Stimulated activated memory B cell treated with anti-CD40 and anti-IgM and Interleukin-4, amounts not matched to agents 10 μg/mL and 1 μg/mL and 100 μg/mL, for 72 hours (primary cell): ENCODE data around the gene CCDC70.

ENCODE experiments used
- ATAC-seq: fragments of 150-1000 bp; cut with Tn5 transposase; 2 replicates; pipeline ENCODE4 v1.10.0; 2021
- H3K27ac Mint-ChIP-seq: one replicate; pipeline ENCODE4 v1.8.0; 2022; ENCODE audit warnings: mild to moderate bottlenecking, mixed read lengths
- H3K27me3 Mint-ChIP-seq: one replicate; pipeline ENCODE4 v1.8.0; 2022; ENCODE audit warnings: mixed read lengths
- H3K36me3 Mint-ChIP-seq: one replicate; pipeline ENCODE4 v1.8.0; 2022; ENCODE audit warnings: mixed read lengths
- H3K4me1 Mint-ChIP-seq: one replicate; pipeline ENCODE4 v1.8.0; 2022; ENCODE audit warnings: mixed read lengths
- H3K4me3 Mint-ChIP-seq: one replicate; pipeline ENCODE4 v1.8.0; 2022; ENCODE audit warnings: mild to moderate bottlenecking, moderate library complexity, mixed read lengths
- H3K9me3 Mint-ChIP-seq: one replicate; pipeline ENCODE4 v1.8.0; 2022; ENCODE audit warnings: mixed read lengths

The CCDC70 gene

GRCh38 chr13:51840917-51841316 is 20.9 kb upstream of the CCDC70 start:
- no peak overlapping the region for H3K27ac Mint-ChIP-seq
- H3K4me3 Mint-ChIP-seq: no peak overlapping the region
- H3K27me3 Mint-ChIP-seq: peaks cover 37% of the 10 kb centered on the region
- ATAC-seq: no peak
- H3K4me1 Mint-ChIP-seq: peaks cover 7% of the 10 kb centered on the region
- no peaks in the 10 kb centered on the region for H3K36me3 Mint-ChIP-seq
- H3K9me3 Mint-ChIP-seq: no peaks in the 10 kb centered on the region

- peaks cover 7% of the 10 kb centered on the region for H3K4me1 Mint-ChIP-seq
- no peak overlapping the region for H3K27ac Mint-ChIP-seq
- H3K9me3 Mint-ChIP-seq: no peaks in the 10 kb centered on the region
- no peak for ATAC-seq
- no peaks in the 10 kb centered on the region for H3K36me3 Mint-ChIP-seq
- no peak overlapping the region for H3K4me3 Mint-ChIP-seq
- peaks cover 37% of the 10 kb centered on the region for H3K27me3 Mint-ChIP-seq
Observed at GRCh38 chr13:51841732-51842131, 20.0 kb upstream of the CCDC70 start.

GRCh38 chr13:51843529-51843928 is 18.2 kb upstream of the CCDC70 start:
- Mint-ChIP-seq H3K36me3 (no peaks in the 10 kb centered on the region), H3K27ac (no peak overlapping the region), H3K4me1 (peaks cover 7% of the 10 kb centered on the region), H3K4me3 (no peak overlapping the region), H3K27me3 (peaks cover 25% of the 10 kb centered on the region), H3K9me3 (no peaks in the 10 kb centered on the region)
- ATAC-seq: no peak

- H3K27ac Mint-ChIP-seq: no peak within 1 kb of the TSS
Observed at GRCh38 chr13:51844862-51845573, 16.8 kb upstream of the CCDC70 start, which contains the start of gene TMEM272. TSS of gene TMEM272 (minus strand) at chr13:51845177. CDS start at chr13:51838530, 6,647 bp downstream.

GRCh38 chr13:51845574-51846318 is 16.0 kb upstream of the CCDC70 start:
- H3K4me1 Mint-ChIP-seq: peaks cover 7% of the 10 kb centered on the region
- peaks cover 15% of the 10 kb centered on the region for H3K27me3 Mint-ChIP-seq
- H3K4me3 Mint-ChIP-seq: no peak overlapping the region
- H3K27ac Mint-ChIP-seq: no peak overlapping the region
- H3K9me3 Mint-ChIP-seq: no peaks in the 10 kb centered on the region
- no peaks in the 10 kb centered on the region for H3K36me3 Mint-ChIP-seq
- ATAC-seq: no peak

More at GRCh38 chr13:51844862-51845573, 16.8 kb upstream of the CCDC70 start, which contains the start of gene TMEM272:
- peak within 1 kb of the TSS; percentile 5 for H3K4me3 Mint-ChIP-seq
- H3K27me3 Mint-ChIP-seq: peaks cover 14% of the 10 kb centered on the region
- no peak for ATAC-seq
- no peaks in the 10 kb centered on the region for H3K9me3 Mint-ChIP-seq
- H3K4me1 Mint-ChIP-seq: peaks cover 7% of the 10 kb centered on the region
- H3K36me3 Mint-ChIP-seq: no peaks in the 10 kb centered on the region

GRCh38 chr13:51846756-51847155 is 15.0 kb upstream of the CCDC70 start:
- H3K27me3 Mint-ChIP-seq: peaks cover 25% of the 10 kb centered on the region
- H3K4me1 Mint-ChIP-seq: peaks cover 7% of the 10 kb centered on the region
- no peak overlapping the region for H3K27ac Mint-ChIP-seq
- no peaks in the 10 kb centered on the region for H3K36me3 Mint-ChIP-seq
- no peaks in the 10 kb centered on the region for H3K9me3 Mint-ChIP-seq
- H3K4me3 Mint-ChIP-seq: no peak overlapping the region
- no peak for ATAC-seq

- peaks cover 38% of the 10 kb centered on the region for H3K27me3 Mint-ChIP-seq
- H3K4me3 Mint-ChIP-seq: no peak overlapping the region
- H3K9me3 Mint-ChIP-seq: no peaks in the 10 kb centered on the region
- H3K36me3 Mint-ChIP-seq: no peaks in the 10 kb centered on the region
- ATAC-seq: no peak
- H3K27ac Mint-ChIP-seq: no peak overlapping the region
- peaks cover 7% of the 10 kb centered on the region for H3K4me1 Mint-ChIP-seq
Observed at GRCh38 chr13:51848674-51849073, 13.1 kb upstream of the CCDC70 start.

- no peaks in the 10 kb centered on the region for H3K9me3 Mint-ChIP-seq
- ATAC-seq: no peak
- peaks cover 7% of the 10 kb centered on the region for H3K4me1 Mint-ChIP-seq
- no peak overlapping the region for H3K4me3 Mint-ChIP-seq
- H3K27me3 Mint-ChIP-seq: peaks cover 35% of the 10 kb centered on the region
- H3K27ac Mint-ChIP-seq: no peak overlapping the region
- no peaks in the 10 kb centered on the region for H3K36me3 Mint-ChIP-seq
Observed at GRCh38 chr13:51849145-51850101, 12.3 kb upstream of the CCDC70 start.

- ATAC-seq: no peak
Observed at GRCh38 chr13:51856027-51856736, 5.6 kb upstream of the CCDC70 start.

GRCh38 chr13:51856998-51857397 is 4.8 kb upstream of the CCDC70 start:
- H3K36me3 Mint-ChIP-seq: no peaks in the 10 kb centered on the region
- no peaks in the 10 kb centered on the region for H3K9me3 Mint-ChIP-seq
- peaks cover 21% of the 10 kb centered on the region for H3K27me3 Mint-ChIP-seq
- no peaks in the 10 kb centered on the region for H3K4me1 Mint-ChIP-seq
- no peak overlapping the region for H3K4me3 Mint-ChIP-seq
- ATAC-seq: no peak
- H3K27ac Mint-ChIP-seq: no peak overlapping the region

More at GRCh38 chr13:51856027-51856736, 5.6 kb upstream of the CCDC70 start:
- Mint-ChIP-seq H3K4me1 (no peaks in the 10 kb centered on the region), H3K9me3 (no peaks in the 10 kb centered on the region), H3K27me3 (peaks cover 29% of the 10 kb centered on the region), H3K4me3 (no peak overlapping the region), H3K27ac (no peak overlapping the region), H3K36me3 (no peaks in the 10 kb centered on the region)

- ATAC-seq: no peak
- H3K27ac Mint-ChIP-seq: no peak overlapping the region
- no peaks in the 10 kb centered on the region for H3K36me3 Mint-ChIP-seq
- no peak overlapping the region for H3K4me3 Mint-ChIP-seq
- peaks cover 24% of the 10 kb centered on the region for H3K27me3 Mint-ChIP-seq
- H3K9me3 Mint-ChIP-seq: no peaks in the 10 kb centered on the region
- no peaks in the 10 kb centered on the region for H3K4me1 Mint-ChIP-seq
Observed at GRCh38 chr13:51858433-51859247, 3.1 kb upstream of the CCDC70 start.

GRCh38 chr13:51862957-51863356 is 1.2 kb downstream of the CCDC70 start:
- Mint-ChIP-seq H3K27ac (no peak overlapping the region), H3K9me3 (no peaks in the 10 kb centered on the region), H3K4me1 (no peaks in the 10 kb centered on the region), H3K36me3 (no peaks in the 10 kb centered on the region), H3K27me3 (peaks cover 54% of the 10 kb centered on the region), H3K4me3 (no peak overlapping the region)
- ATAC-seq: no peak

GRCh38 chr13:51865838-51866237 is 4.1 kb downstream of the CCDC70 start:
- H3K27me3 Mint-ChIP-seq: peaks cover 45% of the 10 kb centered on the region
- no peaks in the 10 kb centered on the region for H3K9me3 Mint-ChIP-seq
- H3K27ac Mint-ChIP-seq: no peak overlapping the region
- no peaks in the 10 kb centered on the region for H3K36me3 Mint-ChIP-seq
- no peak for ATAC-seq
- no peaks in the 10 kb centered on the region for H3K4me1 Mint-ChIP-seq
- H3K4me3 Mint-ChIP-seq: no peak overlapping the region

- no peaks in the 10 kb centered on the region for H3K9me3 Mint-ChIP-seq
- no peaks in the 10 kb centered on the region for H3K36me3 Mint-ChIP-seq
- H3K4me1 Mint-ChIP-seq: no peaks in the 10 kb centered on the region
- no peak overlapping the region for H3K4me3 Mint-ChIP-seq
- no peak overlapping the region for H3K27ac Mint-ChIP-seq
- ATAC-seq: no peak
- peaks cover 45% of the 10 kb centered on the region for H3K27me3 Mint-ChIP-seq
Observed at GRCh38 chr13:51867062-51867461, 5.3 kb downstream of the CCDC70 start.
